Measurements from ENCODE around the gene REL. TPM values are rescaled to one million over a fixed set of nuclear protein-coding genes. Genes with fewer than 3 reads are reported as not detected.

Gene REL
- polyA plus RNA-seq, 1 experiment = 0.99 TPM

DNA sequence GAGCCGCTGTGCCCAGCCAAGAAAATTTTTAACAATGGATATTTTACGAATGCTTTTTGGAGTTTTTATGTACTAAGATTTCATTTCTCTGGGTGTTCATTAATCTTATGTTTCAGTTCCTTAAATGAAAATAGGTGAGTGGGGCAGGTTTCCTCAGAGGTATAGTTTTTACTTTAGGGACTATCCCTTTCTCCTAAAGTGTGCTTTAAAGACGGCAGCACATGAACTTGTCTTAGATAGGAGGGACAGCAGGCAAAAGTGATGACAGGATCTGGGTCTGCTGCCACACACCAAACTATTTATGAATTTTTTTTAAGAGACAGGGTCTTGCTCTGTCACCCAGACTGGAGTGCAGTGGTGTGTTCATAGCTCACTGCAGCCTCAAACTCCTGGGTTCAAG is 8.0 kb upstream of the REL start:
- TF ChIP-seq, protein P1, sequence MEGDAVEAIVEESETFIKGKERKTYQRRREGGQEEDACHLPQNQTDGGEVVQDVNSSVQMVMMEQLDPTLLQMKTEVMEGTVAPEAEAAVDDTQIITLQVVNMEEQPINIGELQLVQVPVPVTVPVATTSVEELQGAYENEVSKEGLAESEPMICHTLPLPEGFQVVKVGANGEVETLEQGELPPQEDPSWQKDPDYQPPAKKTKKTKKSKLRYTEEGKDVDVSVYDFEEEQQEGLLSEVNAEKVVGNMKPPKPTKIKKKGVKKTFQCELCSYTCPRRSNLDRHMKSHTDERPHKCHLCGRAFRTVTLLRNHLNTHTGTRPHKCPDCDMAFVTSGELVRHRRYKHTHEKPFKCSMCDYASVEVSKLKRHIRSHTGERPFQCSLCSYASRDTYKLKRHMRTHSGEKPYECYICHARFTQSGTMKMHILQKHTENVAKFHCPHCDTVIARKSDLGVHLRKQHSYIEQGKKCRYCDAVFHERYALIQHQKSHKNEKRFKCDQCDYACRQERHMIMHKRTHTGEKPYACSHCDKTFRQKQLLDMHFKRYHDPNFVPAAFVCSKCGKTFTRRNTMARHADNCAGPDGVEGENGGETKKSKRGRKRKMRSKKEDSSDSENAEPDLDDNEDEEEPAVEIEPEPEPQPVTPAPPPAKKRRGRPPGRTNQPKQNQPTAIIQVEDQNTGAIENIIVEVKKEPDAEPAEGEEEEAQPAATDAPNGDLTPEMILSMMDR (IDR thresholded peaks at IDR 0.05; ENCODE audit: insufficient read depth, low read depth, low read length) = no peak
- no peak for DNase-seq (ENCODE audit: low read depth)
- H3K36me3 ChIP-seq (ENCODE audit: control insufficient read depth, insufficient read depth, low read length) = no peaks in the 10 kb centered on the region
- no peak overlapping the region for H3K4me3 ChIP-seq (ENCODE audit: low read depth, low read length)
- CTCF ChIA-PET = no interaction called here
- POLR2A ChIA-PET = no interaction called here
- H3K27me3 ChIP-seq (ENCODE audit: control insufficient read depth, insufficient read depth, low read length) = no peaks in the 10 kb centered on the region

GRCh38 chr2:60875520-60875919 is 5.9 kb upstream of the REL start:
- ChIA-PET CTCF (interaction anchor here (0.7 kb wide), 1 partner anchor 23 kb away, joined by 3 read pairs; no protein-coding TSS in a partner anchor), POLR2A (no interaction called here)
- H3K27me3 ChIP-seq (ENCODE audit: control insufficient read depth, insufficient read depth, low read length) = no peaks in the 10 kb centered on the region
- DNase-seq (ENCODE audit: low read depth) = no peak
- no peaks in the 10 kb centered on the region for H3K36me3 ChIP-seq (ENCODE audit: control insufficient read depth, insufficient read depth, low read length)
- TF ChIP-seq, protein P1 (IDR thresholded peaks at IDR 0.05; ENCODE audit: insufficient read depth, low read depth, low read length) = no peak
- no peak overlapping the region for H3K4me3 ChIP-seq (ENCODE audit: low read depth, low read length)

DNA sequence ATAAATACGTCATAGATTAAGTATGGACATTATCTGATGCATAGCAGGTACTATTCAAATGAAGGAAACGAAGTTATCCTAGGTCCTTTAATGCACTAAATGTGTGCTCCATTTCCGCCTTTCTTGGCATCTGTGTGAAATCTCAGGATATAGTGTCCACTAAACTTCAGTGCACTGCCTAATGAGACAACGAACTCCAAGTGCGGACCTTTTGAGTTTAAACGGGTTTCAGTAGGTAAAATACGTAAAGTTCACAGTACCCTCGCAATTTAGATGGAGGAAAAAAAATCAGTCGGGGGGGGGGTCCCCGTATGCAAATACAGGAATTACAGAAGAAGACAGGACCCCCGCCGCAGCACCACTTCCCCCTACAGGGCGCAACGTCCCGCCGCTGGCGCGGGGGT is 729 bp upstream of the REL start:
- Histone ChIP-seq H3K4me3 (ENCODE audit: low read depth, low read length) (peak overlapping the region; percentile 94), H3K36me3 (ENCODE audit: control insufficient read depth, insufficient read depth, low read length) (no peaks in the 10 kb centered on the region), H3K27me3 (ENCODE audit: control insufficient read depth, insufficient read depth, low read length) (no peaks in the 10 kb centered on the region)
- no peak for DNase-seq (ENCODE audit: low read depth)
- TF ChIP-seq, protein P1 (IDR thresholded peaks at IDR 0.05; ENCODE audit: insufficient read depth, low read depth, low read length) = peak; percentile 42; the same call in 1 of the 2 replicates
- POLR2A ChIA-PET = no interaction called here
- CTCF ChIA-PET = no interaction called here

DNA sequence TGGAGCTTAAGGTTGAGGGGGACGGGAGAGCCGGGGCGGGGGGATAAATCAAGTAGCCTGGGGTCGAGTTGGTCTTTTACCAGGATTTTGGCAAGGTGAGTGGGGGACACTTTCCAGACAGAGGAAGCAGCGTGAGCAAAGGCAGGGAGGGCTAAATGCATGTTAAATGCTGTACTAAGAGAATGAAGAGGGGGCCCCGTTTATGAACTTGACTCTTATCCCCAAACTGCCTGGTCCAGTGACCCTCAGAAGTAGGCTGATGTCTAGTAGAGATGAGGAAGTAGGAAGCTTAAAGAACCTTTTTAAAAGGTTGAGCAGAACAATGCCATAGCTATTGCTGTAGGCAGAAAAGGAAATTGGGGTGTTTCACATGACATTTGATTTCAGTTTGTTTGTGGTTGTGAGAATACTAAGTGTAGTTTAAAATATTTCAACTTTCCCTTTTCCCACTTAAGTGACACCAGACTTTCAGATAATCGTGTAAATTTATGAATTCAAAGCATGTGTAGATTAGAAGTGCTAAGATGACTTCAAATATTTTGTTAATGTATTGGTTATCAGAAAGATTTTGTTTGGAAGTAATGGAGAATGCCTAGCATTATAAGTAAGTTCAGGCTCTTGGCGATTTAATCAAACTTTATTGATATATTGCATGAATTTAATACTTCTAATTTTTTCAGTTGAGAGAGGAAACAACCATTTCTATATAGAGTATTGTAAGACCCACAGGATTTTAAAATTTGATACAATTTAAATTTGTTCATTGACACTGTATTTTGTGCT is 1.8 kb downstream of the REL start:
- ChIA-PET POLR2A (no interaction called here), CTCF (interaction anchor here (0.6 kb wide), 1 partner anchor 171 kb away, joined by 4 read pairs; no protein-coding TSS in a partner anchor)
- Histone ChIP-seq H3K4me3 (ENCODE audit: low read depth, low read length) (peak overlapping the region; percentile 94), H3K27me3 (ENCODE audit: control insufficient read depth, insufficient read depth, low read length) (no peaks in the 10 kb centered on the region), H3K36me3 (ENCODE audit: control insufficient read depth, insufficient read depth, low read length) (no peaks in the 10 kb centered on the region)
- TF ChIP-seq, protein P1 (IDR thresholded peaks at IDR 0.05; ENCODE audit: insufficient read depth, low read depth, low read length) = no peak
- no peak for DNase-seq (ENCODE audit: low read depth)

GRCh38 chr2:60883896-60884295 is 2.5 kb downstream of the REL start:
- Histone ChIP-seq H3K27me3 (ENCODE audit: control insufficient read depth, insufficient read depth, low read length) (no peaks in the 10 kb centered on the region), H3K4me3 (ENCODE audit: low read depth, low read length) (no peak overlapping the region), H3K36me3 (ENCODE audit: control insufficient read depth, insufficient read depth, low read length) (no peaks in the 10 kb centered on the region)
- ChIA-PET POLR2A (no interaction called here), CTCF (interaction anchor here (0.6 to 1.2 kb wide), 2 partner anchors 115 to 173 kb away, joined by 3 to 5 read pairs; no protein-coding TSS in a partner anchor)
- TF ChIP-seq, protein P1 (IDR thresholded peaks at IDR 0.05; ENCODE audit: insufficient read depth, low read depth, low read length) = no peak
- DNase-seq (ENCODE audit: low read depth) = no peak
